ENCODE measurements around the gene RPS3A.
"Not testable (repeated sequence)": the region's sequence is repeated elsewhere in the genome, so short reads cannot be mapped to it uniquely, and the experiment has no call there.

RPS3A gene

GRCh38 chr4:151099229-151099975 lies at the start of gene RPS3A:
RPS3A (plus strand) TSS chr4:151099628; CDS start chr4:151099653, 25 bp downstream.
- H3K27ac ChIP-seq = peak within 1 kb of the TSS; percentile 87
- H3K27me3 ChIP-seq = peaks cover 12% of the 10 kb centered on the region
- H3K36me3 ChIP-seq = peaks cover 34% of the 10 kb centered on the region
- peak; percentile 99 for TF ChIP-seq CTCF (IDR thresholded peaks at IDR 0.05)
- no peaks in the 10 kb centered on the region for H3K9me3 ChIP-seq
- H3K4me3 ChIP-seq (ENCODE audit: low read depth in 1 of 2, low read length in 1 of 2) = peak within 1 kb of the TSS; percentile 75 to 95
- H3K4me1 ChIP-seq (ENCODE audit: control insufficient read depth in 1 of 2, insufficient read depth in 1 of 2, low read depth in 1 of 2, low read length in 1 of 2) = peaks cover 21 to 28% of the 10 kb centered on the region in 2 experiments

GRCh38 chr4:151052785-151053184 lies 46.6 kb upstream of the RPS3A start:
- Histone ChIP-seq H3K36me3 (no peaks in the 10 kb centered on the region), H3K4me1 (ENCODE audit: control insufficient read depth in 1 of 2, insufficient read depth in 1 of 2, low read depth in 1 of 2, low read length in 1 of 2) (no peaks in the 10 kb centered on the region), H3K27me3 (no peaks in the 10 kb centered on the region), H3K27ac (no peak overlapping the region), H3K9me3 (no peaks in the 10 kb centered on the region), H3K4me3 (ENCODE audit: low read depth in 1 of 2, low read length in 1 of 2) (no peak overlapping the region)
- TF ChIP-seq CTCF (IDR thresholded peaks at IDR 0.05) = no peak

GRCh38 chr4:151055539-151055938 lies 43.9 kb upstream of the RPS3A start:
- H3K36me3 ChIP-seq = no peaks in the 10 kb centered on the region
- H3K4me3 ChIP-seq (ENCODE audit: low read depth in 1 of 2, low read length in 1 of 2) = no peak overlapping the region
- H3K4me1 ChIP-seq (ENCODE audit: control insufficient read depth in 1 of 2, insufficient read depth in 1 of 2, low read depth in 1 of 2, low read length in 1 of 2) = no peaks in the 10 kb centered on the region
- H3K9me3 ChIP-seq = no peaks in the 10 kb centered on the region
- no peak for TF ChIP-seq CTCF (IDR thresholded peaks at IDR 0.05)
- H3K27ac ChIP-seq = no peak overlapping the region
- no peaks in the 10 kb centered on the region for H3K27me3 ChIP-seq

- not testable (repeated sequence) for H3K27me3 ChIP-seq; H3K4me1 ChIP-seq (ENCODE audit: control insufficient read depth in 1 of 2, insufficient read depth in 1 of 2, low read depth in 1 of 2, low read length in 1 of 2); H3K9me3 ChIP-seq; H3K36me3 ChIP-seq; H3K27ac ChIP-seq; H3K4me3 ChIP-seq (ENCODE audit: low read depth in 1 of 2, low read length in 1 of 2)
These were observed 36.3 kb upstream of the RPS3A start for GRCh38 chr4:151063143-151063542.

GRCh38 chr4:151067316-151067970 lies 32.0 kb upstream of the RPS3A start:
- Histone ChIP-seq H3K27me3 (no peaks in the 10 kb centered on the region), H3K4me3 (ENCODE audit: low read depth in 1 of 2, low read length in 1 of 2) (no peak overlapping the region), H3K4me1 (ENCODE audit: control insufficient read depth in 1 of 2, insufficient read depth in 1 of 2, low read depth in 1 of 2, low read length in 1 of 2) (no peaks in the 10 kb centered on the region), H3K27ac (no peak overlapping the region), H3K36me3 (no peaks in the 10 kb centered on the region), H3K9me3 (no peaks in the 10 kb centered on the region)
- TF ChIP-seq CTCF (IDR thresholded peaks at IDR 0.05) = no peak

GRCh38 chr4:151074416-151074916 lies 25.0 kb upstream of the RPS3A start:
- Histone ChIP-seq H3K27ac (no peak overlapping the region), H3K27me3 (no peaks in the 10 kb centered on the region), H3K4me1 (ENCODE audit: control insufficient read depth in 1 of 2, insufficient read depth in 1 of 2, low read depth in 1 of 2, low read length in 1 of 2) (no peaks in the 10 kb centered on the region), H3K36me3 (no peaks in the 10 kb centered on the region), H3K4me3 (ENCODE audit: low read depth in 1 of 2, low read length in 1 of 2) (no peak overlapping the region), H3K9me3 (no peaks in the 10 kb centered on the region)
- no peak for TF ChIP-seq CTCF (IDR thresholded peaks at IDR 0.05)

GRCh38 chr4:151077978-151078377 lies 21.4 kb upstream of the RPS3A start:
- H3K27me3 ChIP-seq; H3K27ac ChIP-seq; H3K9me3 ChIP-seq; H3K4me1 ChIP-seq (ENCODE audit: control insufficient read depth in 1 of 2, insufficient read depth in 1 of 2, low read depth in 1 of 2, low read length in 1 of 2); H3K36me3 ChIP-seq; H3K4me3 ChIP-seq (ENCODE audit: low read depth in 1 of 2, low read length in 1 of 2): not testable (repeated sequence)

Measured in neutrophil (primary cell).